ENCODE results near the gene SEMA5A.

GRCh38 chr5:9335269-9335668 is 210.6 kb downstream of the SEMA5A start:
- TF ChIP-seq EZH2 (IDR thresholded peaks at IDR 0.05; ENCODE audit: borderline replicate concordance, insufficient read depth, low read depth, low read length, poor library complexity, severe bottlenecking), result no peak
- TF ChIP-seq, protein P1, sequence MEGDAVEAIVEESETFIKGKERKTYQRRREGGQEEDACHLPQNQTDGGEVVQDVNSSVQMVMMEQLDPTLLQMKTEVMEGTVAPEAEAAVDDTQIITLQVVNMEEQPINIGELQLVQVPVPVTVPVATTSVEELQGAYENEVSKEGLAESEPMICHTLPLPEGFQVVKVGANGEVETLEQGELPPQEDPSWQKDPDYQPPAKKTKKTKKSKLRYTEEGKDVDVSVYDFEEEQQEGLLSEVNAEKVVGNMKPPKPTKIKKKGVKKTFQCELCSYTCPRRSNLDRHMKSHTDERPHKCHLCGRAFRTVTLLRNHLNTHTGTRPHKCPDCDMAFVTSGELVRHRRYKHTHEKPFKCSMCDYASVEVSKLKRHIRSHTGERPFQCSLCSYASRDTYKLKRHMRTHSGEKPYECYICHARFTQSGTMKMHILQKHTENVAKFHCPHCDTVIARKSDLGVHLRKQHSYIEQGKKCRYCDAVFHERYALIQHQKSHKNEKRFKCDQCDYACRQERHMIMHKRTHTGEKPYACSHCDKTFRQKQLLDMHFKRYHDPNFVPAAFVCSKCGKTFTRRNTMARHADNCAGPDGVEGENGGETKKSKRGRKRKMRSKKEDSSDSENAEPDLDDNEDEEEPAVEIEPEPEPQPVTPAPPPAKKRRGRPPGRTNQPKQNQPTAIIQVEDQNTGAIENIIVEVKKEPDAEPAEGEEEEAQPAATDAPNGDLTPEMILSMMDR (IDR thresholded peaks at IDR 0.05), result no peak

All from B cell (primary cell).